NCI-H2107 treated with DMSO at 0.1 percent for 48 hours (cell line): ENCODE results near the gene CNNM2.
"Not testable (repeated sequence)": the region's sequence is repeated elsewhere in the genome, so short reads cannot be mapped to it uniquely, and the experiment has no call there.

Source experiments
- DNase-seq: peaks from one replicate; lab custom pipeline; 2025; ENCODE audit not compliant: unreplicated experiment; lab: John Stamatoyannopoulos, UW

Gene CNNM2

GRCh38 chr10:103102195-103102594 is 184.1 kb downstream of the CNNM2 start:
- DNase-seq: no peak

- DNase-seq: no peak
Observed at GRCh38 chr10:103103989-103104388, 185.9 kb downstream of the CNNM2 start.

- no peak for DNase-seq
Observed at GRCh38 chr10:103104721-103105120, 186.6 kb downstream of the CNNM2 start.

GRCh38 chr10:103105462-103105861 is 187.4 kb downstream of the CNNM2 start:
- no peak for DNase-seq

- DNase-seq: no peak
Observed at GRCh38 chr10:103106539-103106938, 188.4 kb downstream of the CNNM2 start.

- DNase-seq: no peak
Observed at GRCh38 chr10:103109821-103110220, 191.7 kb downstream of the CNNM2 start.

GRCh38 chr10:103110407-103110806 is 192.3 kb downstream of the CNNM2 start:
- no peak for DNase-seq

GRCh38 chr10:103111031-103111917 is 193.2 kb downstream of the CNNM2 start:
- peak; percentile 62 for DNase-seq

GRCh38 chr10:103111918-103112877 is 194.1 kb downstream of the CNNM2 start:
- no peak for DNase-seq

- DNase-seq: no peak
Observed at GRCh38 chr10:103114876-103115275, 196.8 kb downstream of the CNNM2 start.

- no peak for DNase-seq
Observed at GRCh38 chr10:103117247-103117646, 199.2 kb downstream of the CNNM2 start.

- no peak for DNase-seq
Observed at GRCh38 chr10:103120546-103120945, 202.5 kb downstream of the CNNM2 start.

GRCh38 chr10:103120977-103121735 is 203.1 kb downstream of the CNNM2 start:
- DNase-seq: no peak

GRCh38 chr10:103123282-103124024 is 205.4 kb downstream of the CNNM2 start:
- DNase-seq: no peak

- no peak for DNase-seq
Observed at GRCh38 chr10:103124420-103125096, 206.5 kb downstream of the CNNM2 start.

GRCh38 chr10:103125323-103126267 is 207.5 kb downstream of the CNNM2 start:
- DNase-seq: no peak

- no peak for DNase-seq
Observed at GRCh38 chr10:103127241-103127640, 209.1 kb downstream of the CNNM2 start.

- DNase-seq: not testable (repeated sequence)
Observed at GRCh38 chr10:103130180-103130579, 212.1 kb downstream of the CNNM2 start.

GRCh38 chr10:103130910-103131309 is 212.8 kb downstream of the CNNM2 start:
- DNase-seq: no peak
